HG03064 (cell line): ENCODE data around the gene CNNM4.
A peak's percentile ranks its signal among the peaks of the same experiment; 100 is the strongest.

Experiments used
- ATAC-seq: cut with Tn5 transposase; IDR thresholded peaks from one replicate; pipeline ENCODE4 v1.9.1; 2021; ENCODE audit warnings: low read depth; ENCODE audit not compliant: unreplicated experiment

Gene CNNM4

GRCh38 chr2:96760036-96760985 is at the start of gene CNNM4:
Gene CNNM4, plus strand, starts transcription at chr2:96760902. Its CDS starts 98 bp downstream, at chr2:96761000.
- peak; percentile 75 for ATAC-seq

- no peak for ATAC-seq
Measured at GRCh38 chr2:96710985-96711384, 49.7 kb upstream of the CNNM4 start.

- ATAC-seq = no peak
Measured at GRCh38 chr2:96715658-96716057, 45.0 kb upstream of the CNNM4 start.

GRCh38 chr2:96716388-96716787 is 44.3 kb upstream of the CNNM4 start:
- no peak for ATAC-seq

GRCh38 chr2:96726131-96726530 is 34.6 kb upstream of the CNNM4 start:
- no peak for ATAC-seq

- no peak for ATAC-seq
Measured at GRCh38 chr2:96727431-96727830, 33.3 kb upstream of the CNNM4 start.

GRCh38 chr2:96729748-96730147 is 31.0 kb upstream of the CNNM4 start:
- no peak for ATAC-seq

GRCh38 chr2:96730212-96730611 is 30.5 kb upstream of the CNNM4 start:
- no peak for ATAC-seq

- no peak for ATAC-seq
Measured at GRCh38 chr2:96733931-96734330, 26.8 kb upstream of the CNNM4 start.

- ATAC-seq = no peak
Measured at GRCh38 chr2:96734880-96735583, 25.7 kb upstream of the CNNM4 start.

- ATAC-seq = no peak
Measured at GRCh38 chr2:96737251-96737650, 23.5 kb upstream of the CNNM4 start.

GRCh38 chr2:96737831-96738230 is 22.9 kb upstream of the CNNM4 start:
- ATAC-seq = no peak

GRCh38 chr2:96739076-96739632 is 21.5 kb upstream of the CNNM4 start:
- ATAC-seq = no peak

- ATAC-seq = peak; percentile 96
Measured at GRCh38 chr2:96739633-96740428, 20.9 kb upstream of the CNNM4 start, which contains the start of gene LMAN2L. Gene LMAN2L, minus strand, starts transcription at chr2:96740064. Its CDS starts 24 bp downstream, at chr2:96740040.

- ATAC-seq = no peak
Measured at GRCh38 chr2:96747061-96747617, 13.6 kb upstream of the CNNM4 start.

- no peak for ATAC-seq
Measured at GRCh38 chr2:96751800-96752199, 8.9 kb upstream of the CNNM4 start.

- ATAC-seq = no peak
Measured at GRCh38 chr2:96753661-96754282, 6.9 kb upstream of the CNNM4 start.

GRCh38 chr2:96754317-96754716 is 6.4 kb upstream of the CNNM4 start:
- ATAC-seq = no peak

GRCh38 chr2:96756788-96757476 is 3.8 kb upstream of the CNNM4 start:
- ATAC-seq = no peak
